WERI-Rb-1 (cell line): ENCODE data around the gene PIK3C2G.
A peak's percentile ranks its signal among the peaks of the same experiment; 100 is the strongest.

Experiments used
- DNase-seq: peaks from one replicate; pipeline ENCODE4 v3.0.0-alpha.2; 2020
- H3K27ac ChIP-seq: fragments of 250-450 bp; sonication (Bioruptor Pico); 2 replicates; pipeline ENCODE4 v1.5.1; 2020; ENCODE audit warnings: mild to moderate bottlenecking, moderate library complexity
- H3K27me3 ChIP-seq: fragments of 250-450 bp; sonication (Bioruptor Pico); 2 replicates; pipeline ENCODE4 v1.5.1; 2021; ENCODE audit warnings: mild to moderate bottlenecking, low read depth, moderate library complexity; ENCODE audit not compliant: insufficient read depth, severe bottlenecking
- H3K36me3 ChIP-seq: fragments of 250-450 bp; sonication (Bioruptor Pico); 2 replicates; pipeline ENCODE4 v1.5.1; 2020; ENCODE audit warnings: mild to moderate bottlenecking, moderate library complexity
- H3K4me3 ChIP-seq: 2 replicates; pipeline ENCODE4 v1.5.1; 2011; ENCODE audit warnings: low read depth, mild to moderate bottlenecking, control low read depth, low read length
- H3K9me3 ChIP-seq: fragments of 250-450 bp; sonication (Bioruptor Pico); 2 replicates; pipeline ENCODE4 v1.5.1; 2021; ENCODE audit warnings: mild to moderate bottlenecking, moderate library complexity; ENCODE audit not compliant: severe bottlenecking
- TF ChIP-seq, protein P1 (sequence below): IDR thresholded peaks from 2 replicates; pipeline ENCODE4 v1.5.1; 2011; ENCODE audit warnings: low read depth, mild to moderate bottlenecking, control low read depth, inconsistent platforms, low read length

PIK3C2G gene

DNA sequence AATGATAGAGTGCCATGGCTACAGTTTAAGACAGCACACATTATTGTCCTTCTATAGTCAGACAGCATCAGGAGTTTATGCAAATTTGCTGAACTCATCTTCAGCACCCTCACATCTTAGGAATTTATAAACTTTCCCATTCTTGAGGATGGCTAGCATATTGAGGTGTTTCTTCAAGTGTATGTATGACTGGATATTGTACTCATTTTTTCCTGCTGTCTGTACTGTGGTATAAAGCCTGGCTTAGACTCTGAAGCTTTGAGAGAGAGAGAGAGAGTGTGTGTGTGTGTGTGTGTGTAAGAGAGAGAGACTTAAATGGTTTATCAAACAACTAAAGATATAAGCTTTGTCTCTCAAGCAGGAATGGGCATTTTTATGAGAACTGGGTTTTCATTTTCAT, 161.6 kb downstream of the PIK3C2G start:
- Histone ChIP-seq H3K9me3 (no peaks in the 10 kb centered on the region), H3K27me3 (no peaks in the 10 kb centered on the region), H3K27ac (no peak overlapping the region), H3K36me3 (no peaks in the 10 kb centered on the region), H3K4me3 (no peak overlapping the region)
- TF ChIP-seq, protein P1, sequence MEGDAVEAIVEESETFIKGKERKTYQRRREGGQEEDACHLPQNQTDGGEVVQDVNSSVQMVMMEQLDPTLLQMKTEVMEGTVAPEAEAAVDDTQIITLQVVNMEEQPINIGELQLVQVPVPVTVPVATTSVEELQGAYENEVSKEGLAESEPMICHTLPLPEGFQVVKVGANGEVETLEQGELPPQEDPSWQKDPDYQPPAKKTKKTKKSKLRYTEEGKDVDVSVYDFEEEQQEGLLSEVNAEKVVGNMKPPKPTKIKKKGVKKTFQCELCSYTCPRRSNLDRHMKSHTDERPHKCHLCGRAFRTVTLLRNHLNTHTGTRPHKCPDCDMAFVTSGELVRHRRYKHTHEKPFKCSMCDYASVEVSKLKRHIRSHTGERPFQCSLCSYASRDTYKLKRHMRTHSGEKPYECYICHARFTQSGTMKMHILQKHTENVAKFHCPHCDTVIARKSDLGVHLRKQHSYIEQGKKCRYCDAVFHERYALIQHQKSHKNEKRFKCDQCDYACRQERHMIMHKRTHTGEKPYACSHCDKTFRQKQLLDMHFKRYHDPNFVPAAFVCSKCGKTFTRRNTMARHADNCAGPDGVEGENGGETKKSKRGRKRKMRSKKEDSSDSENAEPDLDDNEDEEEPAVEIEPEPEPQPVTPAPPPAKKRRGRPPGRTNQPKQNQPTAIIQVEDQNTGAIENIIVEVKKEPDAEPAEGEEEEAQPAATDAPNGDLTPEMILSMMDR = no peak
- no peak for DNase-seq

DNA sequence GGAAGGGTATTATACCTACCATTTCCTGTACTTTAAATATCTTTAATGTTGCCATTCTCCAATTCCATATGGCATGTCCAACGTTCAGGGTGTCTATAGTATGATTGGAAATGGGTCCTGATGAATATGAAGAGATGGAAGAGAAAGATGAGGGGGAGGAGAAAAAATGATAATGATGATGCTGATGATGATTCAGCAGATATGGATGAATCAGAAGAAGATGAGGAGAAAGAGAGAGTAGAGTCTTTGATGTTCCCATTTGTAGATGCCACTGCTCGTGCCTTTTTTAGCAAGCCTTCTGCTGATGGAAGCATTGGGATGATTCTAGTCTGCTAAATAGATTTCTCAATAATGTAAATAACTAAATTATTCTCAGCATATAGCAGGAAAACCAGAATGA, 163.5 kb downstream of the PIK3C2G start:
- H3K9me3 ChIP-seq = no peaks in the 10 kb centered on the region
- no peak overlapping the region for H3K4me3 ChIP-seq
- no peaks in the 10 kb centered on the region for H3K27me3 ChIP-seq
- DNase-seq = no peak
- TF ChIP-seq, protein P1 = no peak
- no peak overlapping the region for H3K27ac ChIP-seq
- no peaks in the 10 kb centered on the region for H3K36me3 ChIP-seq

DNA sequence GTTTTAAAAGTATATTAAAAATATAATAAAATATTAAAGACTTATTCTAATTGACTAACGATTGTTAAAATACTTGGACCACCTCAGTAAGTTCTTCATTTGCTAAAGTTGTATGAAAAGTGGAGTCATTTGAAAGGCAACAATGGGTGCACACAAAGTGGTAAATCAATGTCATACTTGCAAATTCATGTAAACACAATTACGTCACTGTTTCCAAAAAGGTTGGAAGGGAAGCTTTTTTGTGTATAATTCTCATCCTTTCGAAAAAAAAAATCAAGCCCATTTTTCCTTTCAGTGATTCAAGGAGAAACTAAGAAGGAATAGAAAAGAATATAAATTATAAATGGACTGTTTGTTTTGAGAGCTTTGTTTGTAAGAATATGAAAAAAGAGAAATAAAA, 166.2 kb downstream of the PIK3C2G start:
- no peak for DNase-seq
- H3K27me3 ChIP-seq = no peaks in the 10 kb centered on the region
- H3K9me3 ChIP-seq = no peaks in the 10 kb centered on the region
- H3K4me3 ChIP-seq = no peak overlapping the region
- no peak overlapping the region for H3K27ac ChIP-seq
- H3K36me3 ChIP-seq = no peaks in the 10 kb centered on the region
- TF ChIP-seq, protein P1 = no peak

DNA sequence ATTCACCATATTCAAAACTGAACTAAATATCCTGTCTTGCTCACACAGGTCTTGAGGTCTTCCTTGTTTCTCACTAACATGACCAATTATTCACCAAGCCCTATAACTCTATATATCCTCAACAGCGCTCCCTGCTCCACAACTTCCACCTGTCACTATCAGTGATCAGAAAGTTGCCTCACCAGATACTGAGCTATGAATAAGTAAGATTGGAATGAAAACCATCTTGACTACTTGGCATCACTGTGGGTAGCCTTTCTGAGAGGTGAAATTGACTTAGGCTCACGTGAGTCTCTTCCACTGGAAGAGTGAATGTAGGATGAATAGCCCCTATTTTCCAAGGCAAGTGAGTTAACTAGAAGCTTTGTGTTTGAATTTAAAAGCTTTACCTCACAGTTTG, 167.1 kb downstream of the PIK3C2G start:
- H3K36me3 ChIP-seq = no peaks in the 10 kb centered on the region
- no peak overlapping the region for H3K4me3 ChIP-seq
- H3K27ac ChIP-seq = no peak overlapping the region
- H3K9me3 ChIP-seq = no peaks in the 10 kb centered on the region
- DNase-seq = no peak
- TF ChIP-seq, protein P1 = no peak
- no peaks in the 10 kb centered on the region for H3K27me3 ChIP-seq

DNA sequence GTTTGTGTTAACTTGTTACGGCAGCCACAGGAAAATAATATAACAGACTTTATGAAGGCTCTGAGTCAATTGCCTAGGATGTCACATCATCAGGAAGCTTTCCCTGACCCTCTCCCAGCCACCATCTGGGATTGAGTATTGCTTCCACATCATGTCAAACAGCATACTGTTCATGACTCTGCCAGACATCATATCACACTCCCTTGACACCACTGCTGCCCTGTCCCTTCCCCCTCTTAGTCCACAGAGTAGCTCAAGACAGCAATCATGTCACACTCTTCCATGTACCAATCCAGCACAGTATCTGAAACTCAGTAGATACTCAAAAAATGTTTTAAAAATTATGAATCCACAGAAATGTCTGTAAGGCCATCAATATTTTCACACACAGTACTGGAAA, 168.0 kb downstream of the PIK3C2G start:
- Histone ChIP-seq H3K9me3 (no peaks in the 10 kb centered on the region), H3K4me3 (no peak overlapping the region), H3K27me3 (no peaks in the 10 kb centered on the region), H3K27ac (no peak overlapping the region), H3K36me3 (no peaks in the 10 kb centered on the region)
- DNase-seq = no peak
- TF ChIP-seq, protein P1 = no peak

DNA sequence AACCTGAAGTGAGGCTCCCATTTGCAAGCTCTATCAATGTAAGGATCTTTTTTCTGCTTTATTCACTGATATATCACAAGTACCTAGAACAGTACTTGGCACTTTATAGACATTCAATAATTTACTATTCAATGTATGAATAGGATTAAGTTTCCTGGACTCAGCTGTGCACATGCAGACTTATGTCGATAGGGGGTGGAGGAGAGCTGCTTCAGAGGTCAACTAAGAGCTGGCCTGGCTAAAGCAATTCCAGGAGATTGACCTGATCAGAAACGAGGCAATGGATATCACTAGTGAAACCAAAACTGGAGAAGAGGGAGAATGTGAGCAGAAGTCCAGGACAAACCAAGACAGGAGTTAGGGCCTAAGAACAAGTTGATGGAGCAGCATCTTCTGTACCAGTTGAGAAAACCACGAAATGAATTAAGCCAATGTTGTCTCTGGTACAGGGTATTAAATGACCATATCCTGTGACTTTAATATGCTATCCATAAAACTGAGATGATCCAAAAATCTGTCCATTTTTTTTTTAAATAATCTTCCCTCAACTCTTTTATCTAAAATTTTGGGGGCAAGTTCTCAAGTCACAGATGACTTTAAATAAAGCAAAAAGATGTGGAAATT, 169.2 kb downstream of the PIK3C2G start:
- Histone ChIP-seq H3K27ac (no peak overlapping the region), H3K9me3 (no peaks in the 10 kb centered on the region), H3K4me3 (no peak overlapping the region), H3K36me3 (no peaks in the 10 kb centered on the region), H3K27me3 (no peaks in the 10 kb centered on the region)
- TF ChIP-seq, protein P1 = peak; percentile 72
- DNase-seq = peak; percentile 62
